Stimulated activated CD8-positive, alpha-beta memory T cell treated with anti-CD3 and anti-CD28 coated beads, Interleukin-4, amount 100 ng/mL, for 4 hours (primary cell): ENCODE data around the gene LNX1.
"Not testable (repeated sequence)": the region's sequence is repeated elsewhere in the genome, so short reads cannot be mapped to it uniquely, and the experiment has no call there.

Source experiments
- DNase-seq, 2 donors: peaks; one replicate each; pipeline ENCODE4 v3.0.0-alpha.2; 2020; ENCODE audit warnings: low read depth in 2 of 2, low spot score in 1 of 2

LNX1 gene

DNA sequence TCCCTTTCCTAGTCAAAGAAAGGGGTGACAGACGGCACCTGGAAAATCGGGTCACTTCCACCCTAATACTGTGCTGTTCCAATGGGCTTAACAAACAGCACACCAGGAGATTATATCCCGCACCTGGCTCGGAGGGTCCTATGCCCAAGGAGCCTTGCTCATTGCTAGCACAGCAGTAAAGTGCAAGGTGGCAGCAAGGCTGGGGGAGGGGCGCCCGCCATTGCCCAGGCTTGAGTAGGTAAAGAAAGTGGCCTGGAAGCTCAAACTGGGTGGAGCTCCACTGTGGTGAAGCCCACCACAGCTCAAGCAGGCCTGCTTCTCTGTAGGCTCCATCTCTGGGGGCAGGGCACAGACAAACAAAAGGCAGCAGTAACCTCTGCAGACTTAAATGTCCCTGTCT is 124.7 kb downstream of the LNX1 start:
- not testable (repeated sequence) for DNase-seq

DNA sequence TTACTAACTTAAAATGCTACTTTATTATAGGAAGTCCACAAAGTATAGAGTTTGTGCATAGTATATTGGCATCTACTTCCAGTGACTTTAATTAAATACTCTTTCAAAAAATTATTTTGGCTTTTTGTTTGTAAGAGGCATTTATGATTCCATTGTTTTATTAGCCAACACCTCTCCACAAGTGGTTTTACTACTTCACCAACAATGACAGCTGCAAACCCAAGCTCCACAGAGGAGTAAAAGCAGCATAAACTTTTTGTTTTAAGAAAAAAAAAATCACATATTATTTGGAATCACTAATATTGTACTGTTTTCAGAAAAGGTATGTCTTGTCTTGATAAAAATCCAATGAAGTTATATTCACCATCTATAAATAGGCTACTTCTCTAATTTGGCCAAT is 125.4 kb downstream of the LNX1 start:
- no peak for DNase-seq

DNA sequence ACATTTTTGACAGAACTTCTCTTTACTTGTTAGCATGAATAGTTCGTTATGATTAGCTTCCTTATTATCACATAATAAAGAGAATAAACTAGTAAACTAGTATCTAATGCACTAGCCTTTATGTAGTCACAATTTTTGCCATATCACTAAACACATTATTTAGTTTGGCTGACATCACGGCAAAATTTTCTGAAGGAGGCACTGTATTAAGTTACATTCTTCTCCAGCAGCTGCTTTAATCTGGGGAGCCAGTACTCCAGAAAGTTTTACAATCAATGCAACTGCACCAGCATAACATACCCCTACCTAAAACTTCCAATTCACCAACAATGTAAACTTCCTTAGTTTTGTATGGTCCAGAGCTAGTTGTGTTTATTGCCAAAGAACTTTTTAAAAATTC is 126.0 kb downstream of the LNX1 start:
- DNase-seq = no peak

DNA sequence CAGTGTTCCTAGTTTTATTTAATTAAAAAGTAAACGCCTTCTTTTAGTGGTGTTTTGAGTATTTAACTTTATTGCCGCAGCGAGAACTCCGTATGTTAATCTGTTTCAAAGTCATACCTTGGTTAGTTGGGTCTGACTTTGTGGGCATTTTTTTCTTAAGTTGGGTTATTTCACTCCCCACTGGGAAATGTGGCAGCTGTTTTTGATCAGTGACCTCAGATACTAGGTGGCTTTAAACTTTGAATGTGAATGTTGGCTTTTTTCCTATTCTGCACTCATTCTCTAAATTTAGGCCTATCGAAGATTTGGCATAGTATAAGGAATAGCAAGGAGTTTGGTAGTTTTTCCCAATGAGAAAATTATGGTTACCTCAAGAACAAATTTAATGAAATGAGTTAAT is 127.9 kb downstream of the LNX1 start:
- no peak for DNase-seq

DNA sequence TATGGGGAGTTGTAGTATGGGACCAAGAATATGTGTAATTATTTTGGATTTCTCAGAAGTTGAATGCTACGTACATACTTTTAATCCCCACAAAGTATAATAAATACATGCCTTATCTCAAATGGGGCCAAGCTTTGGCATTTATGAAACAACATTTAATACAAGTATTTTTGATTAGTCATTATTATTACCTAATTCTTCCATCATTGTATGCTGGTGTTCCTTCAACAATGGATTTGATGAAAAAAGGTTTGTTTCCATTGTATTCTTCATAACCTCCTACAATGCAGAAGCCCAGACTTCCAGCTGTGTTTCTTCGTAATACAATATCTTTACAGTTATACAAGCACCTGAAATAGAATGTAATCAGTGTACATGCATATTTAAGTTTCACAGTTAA is 130.0 kb downstream of the LNX1 start:
- no peak for DNase-seq

DNA sequence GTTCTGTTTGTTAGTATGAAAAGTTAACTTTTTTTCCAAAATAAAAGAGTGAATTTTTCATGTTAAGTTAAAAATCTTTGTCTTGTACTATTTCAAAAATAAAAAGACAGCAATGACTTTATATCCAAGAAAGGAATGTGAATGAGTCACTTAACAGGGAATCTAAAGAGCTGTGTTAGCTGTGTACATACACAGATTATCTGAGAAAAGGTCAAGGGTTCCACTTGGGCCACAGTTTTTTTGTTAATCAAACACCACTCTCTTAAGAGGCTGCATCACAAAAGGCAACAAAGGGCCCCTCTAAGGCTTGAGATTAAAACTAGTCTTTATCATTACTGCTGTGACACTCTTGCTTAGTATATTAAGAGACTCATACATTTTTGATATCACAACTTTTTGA is 131.7 kb downstream of the LNX1 start:
- no peak for DNase-seq

DNA sequence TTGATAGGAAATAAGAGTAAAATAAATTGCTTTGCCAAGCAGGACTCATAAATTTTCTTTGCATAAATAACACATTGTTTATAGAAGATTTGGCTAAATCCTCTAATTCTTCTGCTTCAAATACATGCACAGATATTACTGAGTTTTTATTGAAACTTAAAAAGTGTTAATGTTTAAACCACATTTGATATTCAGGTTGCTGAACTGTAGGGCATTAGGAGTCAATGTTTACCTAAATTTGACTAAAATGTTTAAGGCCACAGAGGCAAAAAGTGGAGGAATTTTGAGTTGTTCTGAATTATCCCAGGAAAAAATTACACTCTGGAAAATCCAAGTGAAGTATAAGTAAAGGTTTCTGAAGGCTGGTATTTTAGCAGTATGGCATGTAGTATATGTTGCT is 135.1 kb downstream of the LNX1 start:
- DNase-seq = no peak

DNA sequence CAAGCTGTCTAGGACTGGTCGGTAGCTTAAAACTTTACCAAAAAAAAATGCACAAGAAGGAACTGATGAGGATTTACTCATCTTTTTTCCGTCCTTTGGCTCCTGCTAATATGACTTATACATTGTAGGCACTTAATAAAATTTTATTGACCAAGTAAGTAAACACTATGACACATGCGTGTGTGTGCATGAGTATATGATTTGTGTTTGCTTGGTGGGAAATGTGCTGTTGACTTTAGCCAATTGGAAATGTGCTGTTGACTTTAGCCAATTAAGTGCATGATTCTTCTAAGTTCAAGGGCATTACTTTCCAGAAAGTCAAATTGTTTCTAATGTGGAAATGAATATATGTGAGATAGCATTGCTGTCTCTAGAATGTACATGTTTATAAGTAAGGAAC is 135.5 kb downstream of the LNX1 start:
- no peak for DNase-seq

DNA sequence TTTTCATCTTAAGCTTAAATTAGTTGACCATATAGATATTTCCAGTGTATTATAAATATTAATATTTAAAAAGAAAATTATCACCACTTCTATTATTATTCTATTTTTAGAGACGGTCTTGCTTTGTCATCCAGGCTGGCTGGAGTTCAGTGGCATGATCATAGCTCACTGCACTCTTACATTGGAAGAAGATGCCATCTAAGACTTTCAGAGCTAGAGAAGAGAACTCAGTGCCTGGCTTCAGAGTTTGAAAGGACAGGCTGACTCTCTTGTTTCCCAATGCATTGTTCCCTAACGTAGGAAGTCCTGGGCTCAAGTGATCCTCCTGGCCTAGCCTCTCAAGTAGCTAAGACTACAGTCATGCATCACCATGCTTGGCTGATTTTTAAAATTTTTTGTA is 137.9 kb downstream of the LNX1 start:
- DNase-seq = no peak

DNA sequence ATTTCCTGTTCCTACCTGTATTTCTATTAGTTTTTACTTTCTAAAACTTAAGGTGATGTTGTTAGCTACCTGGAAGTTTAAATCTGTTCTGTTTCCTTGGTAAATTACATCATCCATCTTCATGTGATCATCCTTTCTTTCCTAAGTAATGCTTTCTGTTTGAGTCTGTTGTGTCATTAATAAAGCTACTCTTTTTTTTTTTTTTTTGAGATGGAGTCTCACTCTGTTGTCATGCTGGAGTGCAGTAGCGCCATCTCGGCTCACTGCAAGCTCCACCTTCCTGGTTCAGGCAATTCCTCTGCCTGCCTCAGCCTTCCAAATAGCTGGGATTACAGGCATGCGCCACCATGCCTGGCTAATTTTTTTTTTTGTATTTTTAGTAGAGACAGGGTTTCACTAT is 140.5 kb downstream of the LNX1 start:
- no peak for DNase-seq

DNA sequence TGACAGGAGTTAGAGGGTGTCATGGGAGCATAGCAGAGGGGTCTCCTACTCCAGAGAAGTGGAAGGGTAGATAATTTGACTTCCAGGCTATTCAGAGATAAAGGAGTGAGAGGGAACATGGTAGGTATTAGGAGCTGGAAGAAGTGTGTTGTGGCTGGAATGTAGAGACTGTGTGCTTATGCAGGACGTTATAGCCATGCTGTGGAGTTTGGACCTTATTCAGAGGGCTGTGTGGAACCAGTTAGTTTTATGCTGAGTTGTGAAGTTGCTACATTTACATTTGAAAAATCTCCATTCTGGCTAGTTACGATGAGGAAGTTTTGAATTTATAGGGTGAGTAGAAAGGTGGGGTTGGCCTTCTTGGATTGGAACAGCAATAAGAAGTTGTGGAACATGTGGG is 146.3 kb downstream of the LNX1 start:
- DNase-seq = no peak

DNA sequence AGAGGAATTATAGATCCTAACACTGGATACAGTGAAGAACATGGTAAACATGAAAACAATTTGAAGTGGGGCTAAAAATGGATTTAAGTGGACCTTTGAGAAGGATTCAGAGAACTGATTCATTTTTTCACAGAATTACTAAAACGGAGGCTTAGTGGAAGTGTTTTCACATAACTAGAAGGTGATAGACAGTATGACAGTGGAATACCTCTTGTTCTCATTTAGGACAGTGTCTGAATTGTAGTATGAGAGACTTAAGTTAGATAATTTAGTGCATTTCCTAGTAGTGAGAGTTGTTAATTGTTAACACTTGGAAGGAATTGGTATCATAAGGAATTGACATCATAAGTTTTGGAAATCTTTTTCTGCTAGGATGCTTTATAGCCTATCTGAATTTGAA is 149.7 kb downstream of the LNX1 start:
- DNase-seq = no peak

DNA sequence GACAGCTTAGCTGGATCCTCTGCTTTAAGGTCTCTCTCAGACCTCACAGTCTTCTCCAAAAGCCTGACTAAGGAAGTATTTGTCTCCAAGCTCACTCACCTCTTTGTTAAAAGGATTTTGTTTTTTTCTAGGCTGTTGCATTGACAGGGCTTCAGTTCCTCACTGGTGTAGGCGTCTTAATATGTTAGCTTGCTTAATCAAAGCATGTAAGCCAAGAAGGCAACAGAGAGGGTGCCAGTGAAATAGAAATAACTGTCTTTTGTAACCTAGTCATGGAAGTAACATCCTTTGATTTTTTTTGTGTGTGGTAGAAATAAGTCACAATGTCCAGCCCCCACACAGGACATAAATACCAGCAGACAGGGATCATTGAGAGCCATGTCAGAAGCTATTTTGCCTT is 155.0 kb downstream of the LNX1 start:
- no peak for DNase-seq

DNA sequence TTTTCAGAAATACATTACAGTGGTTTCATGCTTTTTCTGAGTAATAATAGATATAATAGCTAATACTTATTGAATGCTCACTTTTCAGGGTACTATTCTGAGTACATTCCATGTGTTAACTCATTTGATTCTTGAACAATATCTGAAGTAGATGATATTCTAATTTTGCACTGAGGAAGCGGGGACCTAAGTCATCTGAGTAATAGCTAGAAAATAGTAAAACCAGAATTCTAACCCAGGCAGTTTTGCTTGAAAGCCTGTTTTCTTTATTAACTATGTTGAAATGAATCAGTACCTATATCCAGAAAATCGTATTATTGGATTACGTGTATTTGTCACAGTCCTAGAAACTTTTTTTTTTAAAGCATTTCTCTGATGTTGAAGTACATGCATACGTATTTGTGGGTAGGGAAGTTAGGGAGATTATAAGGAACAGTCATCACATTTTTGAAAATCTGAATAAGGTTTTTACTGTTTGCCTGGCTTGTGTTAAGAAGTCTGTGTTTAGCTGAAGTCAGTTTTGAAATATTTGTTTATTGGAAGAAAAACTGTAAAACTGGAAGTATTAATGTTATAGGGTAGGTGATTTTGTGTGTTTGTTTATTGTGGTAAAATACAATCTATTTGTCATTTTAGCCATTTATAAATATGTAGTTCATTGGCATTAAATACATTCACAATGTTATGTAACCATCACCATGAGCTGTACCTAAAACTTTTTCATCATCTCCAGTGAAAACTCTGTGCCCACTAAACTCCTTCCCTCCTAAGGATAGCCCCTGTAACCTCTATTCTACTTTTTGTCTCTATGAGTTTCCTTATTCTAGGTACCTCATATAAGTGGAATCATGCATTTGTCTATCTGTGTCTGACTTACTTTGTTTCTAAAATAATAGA is 158.5 kb downstream of the LNX1 start:
- DNase-seq = no peak

DNA sequence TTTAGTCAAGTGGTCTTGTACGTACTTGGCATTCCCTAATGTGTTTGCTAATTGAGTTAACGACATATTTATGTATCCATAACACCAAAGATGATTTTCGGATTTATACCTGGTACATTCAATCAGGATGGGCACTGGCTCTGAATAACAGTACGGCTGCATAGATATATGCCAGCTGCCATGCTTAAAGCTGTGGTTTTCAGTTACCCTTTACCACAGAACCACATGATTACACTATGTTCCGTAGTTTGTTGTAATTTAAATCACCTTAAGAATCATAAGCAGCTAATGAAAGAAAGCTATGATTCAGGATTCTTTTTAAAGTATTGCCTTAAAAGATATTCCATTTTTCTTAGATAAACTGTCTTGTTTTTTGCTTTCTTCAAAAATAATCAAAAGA is 160.2 kb downstream of the LNX1 start:
- no peak for DNase-seq

DNA sequence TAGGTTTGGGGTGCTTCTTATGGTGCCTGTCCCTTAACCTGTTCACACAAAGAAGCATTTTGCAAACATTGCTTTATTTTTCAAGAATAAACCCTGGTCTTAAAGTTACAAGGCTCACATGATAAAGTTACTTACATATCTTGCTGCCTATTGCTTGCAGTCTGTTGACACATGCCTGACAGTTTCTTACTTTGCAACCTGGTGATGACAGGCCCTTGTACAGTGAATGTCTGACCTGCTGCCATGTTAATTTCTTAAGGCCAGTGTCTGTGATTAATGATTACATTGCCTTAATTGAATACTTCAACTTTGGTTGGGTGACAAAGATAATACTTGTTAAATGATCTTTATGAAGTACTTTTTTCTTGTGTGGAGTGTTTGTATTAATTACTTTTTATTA is 163.9 kb downstream of the LNX1 start:
- DNase-seq = no peak

DNA sequence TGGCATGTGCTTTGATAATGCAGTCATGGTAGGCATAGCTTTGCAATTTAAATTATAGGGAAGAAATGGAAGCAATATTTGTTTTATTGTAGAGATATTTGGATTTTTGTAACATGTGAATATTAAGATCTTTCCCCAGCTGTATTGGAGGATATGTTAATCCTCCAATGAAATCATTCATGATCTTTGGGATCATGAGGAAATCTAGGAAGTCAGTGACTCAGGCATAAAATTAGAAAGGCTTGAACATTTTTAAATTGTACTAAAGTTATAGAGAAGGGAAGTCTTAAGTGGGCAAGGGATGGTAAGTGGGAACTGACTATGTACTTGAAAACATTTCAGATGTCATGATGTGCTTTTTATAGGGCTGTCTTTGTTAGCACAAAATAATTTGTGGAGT is 167.0 kb downstream of the LNX1 start:
- no peak for DNase-seq

DNA sequence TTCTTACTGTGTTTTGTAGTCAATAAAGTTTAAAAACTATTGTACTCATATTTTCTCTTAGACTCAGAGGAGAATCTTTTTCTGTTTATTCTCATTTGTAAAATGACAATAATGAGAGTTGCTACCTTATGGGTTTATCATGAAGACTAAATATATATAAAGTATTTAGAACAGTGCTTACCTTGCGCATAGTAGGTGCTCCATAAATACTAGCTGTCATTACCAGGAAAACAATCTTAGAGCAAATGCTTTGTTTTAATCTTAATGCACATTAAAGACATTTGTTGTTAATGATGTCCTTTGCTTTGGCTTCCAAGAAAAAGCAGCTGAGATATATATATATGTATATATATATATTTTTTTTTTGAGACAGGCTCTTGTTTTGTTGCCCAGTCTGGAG is 168.9 kb downstream of the LNX1 start:
- no peak for DNase-seq

DNA sequence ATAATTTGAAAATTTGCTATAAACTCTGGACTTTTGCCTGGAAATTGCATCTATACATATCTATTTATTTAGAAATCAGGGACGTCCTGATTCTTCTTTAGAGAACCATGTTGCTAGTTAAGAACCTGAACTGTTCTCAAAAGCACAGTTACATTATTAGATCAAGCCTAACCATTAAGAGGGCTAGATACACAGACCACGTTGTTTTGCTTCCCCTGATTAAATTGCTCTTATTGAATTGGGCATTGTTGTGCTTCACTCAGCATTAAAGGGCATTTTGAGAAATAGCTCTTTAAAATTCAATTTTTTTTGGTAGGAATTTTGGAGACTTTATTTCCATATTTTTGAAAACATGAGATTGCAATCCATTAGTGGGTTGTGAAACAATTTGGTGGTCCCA is 169.5 kb downstream of the LNX1 start:
- no peak for DNase-seq

DNA sequence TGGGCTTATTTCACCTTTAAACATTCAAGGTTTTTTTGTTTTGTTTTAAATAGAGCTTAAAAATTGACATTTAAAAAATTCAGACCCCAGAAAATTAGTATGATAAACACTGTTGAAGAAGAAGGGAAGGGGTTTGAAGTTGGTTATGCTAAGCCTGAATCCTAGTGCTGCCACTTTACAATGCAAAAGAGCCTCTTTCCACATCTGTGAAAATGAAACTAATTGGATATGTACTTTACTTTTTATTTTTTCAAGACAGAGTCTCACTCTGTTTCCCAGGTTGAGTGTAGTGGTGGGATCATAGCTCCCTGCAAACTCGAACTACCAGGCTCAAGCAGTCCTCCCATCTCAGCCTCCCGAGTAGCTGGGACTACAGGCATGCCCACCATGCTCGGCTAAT is 172.1 kb downstream of the LNX1 start:
- no peak for DNase-seq

DNA sequence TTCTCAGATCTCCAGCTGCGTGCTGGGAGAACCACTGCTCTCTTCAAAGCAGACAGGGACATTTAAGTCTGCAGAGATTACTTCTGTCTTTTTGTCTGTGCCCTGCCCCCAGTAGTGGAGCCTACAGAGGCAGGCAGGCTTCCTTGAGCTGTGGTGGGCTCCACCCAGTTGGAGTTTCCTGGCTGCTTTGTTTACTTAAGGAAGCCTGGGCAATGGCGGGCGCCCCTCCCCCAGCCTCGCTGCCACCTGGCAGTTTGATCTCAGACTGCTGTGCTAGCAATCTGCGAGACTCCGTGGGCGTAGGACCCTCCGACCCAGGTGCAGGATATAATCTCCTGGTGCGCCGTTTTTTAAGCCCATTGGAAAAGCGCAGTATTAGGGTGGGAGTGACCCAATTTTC is 181.8 kb downstream of the LNX1 start:
- DNase-seq = not testable (repeated sequence)
